IMR-90 (cell line): ENCODE data around the gene ZFP36L1. TPM values are rescaled to one million over a fixed set of nuclear protein-coding genes. Genes with fewer than 3 reads are reported as not detected.

Source experiments
- ATAC-seq: fragments of 200-7000 bp; cut with Tn5 transposase; 2 replicates; pipeline ENCODE4 v1.9.1; 2020; ENCODE audit warnings: low read depth, mild to moderate bottlenecking, moderate library complexity
- BruUV-seq: library from RNA; stranded (reverse); fragments of 400-500 nt; replicated peaks from 2 replicates; lab custom pipeline; 2021; lab: Mats Ljungman, UMichigan
- CTCF ChIA-PET: fragments of 300-600 bp; formaldehyde crosslinking; extraction: SDS; loops from one replicate; lab custom pipeline; 2021; ENCODE audit warnings: antibody characterized with exemption; lab: Yijun Ruan, JAX
- POLR2A ChIA-PET: fragments of 300-600 bp; sonication (Branson Sonifier 250); formaldehyde crosslinking; loops from one replicate; lab custom pipeline; 2022; ENCODE audit warnings: antibody characterized with exemption; ENCODE audit not compliant: unreplicated experiment; lab: Charles Lee
- DNase-seq: peaks from one replicate; pipeline ENCODE4 v3.0.0; 2013
- H2AFZ ChIP-seq: replicated peaks from 2 replicates; pipeline ENCODE3; 2013; ENCODE audit warnings: low read length, mild to moderate bottlenecking; ENCODE audit not compliant: poor library complexity
- H2AK5ac ChIP-seq: 2 replicates; pipeline ENCODE4 v1.6.1; 2013; ENCODE audit warnings: low read depth, low read length, inconsistent platforms
- H2AK9ac ChIP-seq: replicated peaks from 2 replicates; pipeline ENCODE3; 2013; ENCODE audit warnings: mild to moderate bottlenecking, low read depth, low read length, moderate library complexity; ENCODE audit not compliant: poor library complexity
- H2BK120ac ChIP-seq: 2 replicates; pipeline ENCODE4 v1.6.1; 2013; ENCODE audit warnings: low read depth, low read length, inconsistent platforms
- H2BK15ac ChIP-seq: 3 replicates; pipeline ENCODE4 v1.6.1; 2013; ENCODE audit warnings: low read depth, low read length, inconsistent platforms
- H2BK20ac ChIP-seq: 2 replicates; pipeline ENCODE4 v1.6.1; 2013; ENCODE audit warnings: low read depth, mild to moderate bottlenecking, inconsistent platforms, low read length, moderate library complexity
- H2BK5ac ChIP-seq: 2 replicates; pipeline ENCODE4 v1.6.1; 2013; ENCODE audit warnings: mild to moderate bottlenecking, low read depth, low read length, inconsistent platforms; ENCODE audit not compliant: poor library complexity, severe bottlenecking
- H3K14ac ChIP-seq: replicated peaks from 2 replicates; pipeline ENCODE4 v1.6.1; 2013; ENCODE audit warnings: low read depth, low read length, inconsistent platforms
- H3K18ac ChIP-seq: 2 replicates; pipeline ENCODE4 v1.6.1; 2013; ENCODE audit warnings: low read depth, low read length, control low read depth
- H3K23ac ChIP-seq: 2 replicates; pipeline ENCODE4 v1.6.1; 2013; ENCODE audit warnings: low read depth, low read length, inconsistent platforms
- H3K27ac ChIP-seq: 2 replicates; pipeline ENCODE4 v1.5.1; 2013; ENCODE audit warnings: mild to moderate bottlenecking, control low read depth, low read length; ENCODE audit not compliant: insufficient read depth
- H3K27me3 ChIP-seq: 2 replicates; pipeline ENCODE4 v1.6.1; 2013; ENCODE audit warnings: low read length; ENCODE audit not compliant: control insufficient read depth, insufficient read depth
- H3K36me3 ChIP-seq: 2 replicates; pipeline ENCODE4 v1.6.1; 2013; ENCODE audit warnings: low read length, mixed read lengths; ENCODE audit not compliant: control insufficient read depth, insufficient read depth
- H3K4ac ChIP-seq: 2 replicates; pipeline ENCODE4 v1.6.1; 2013; ENCODE audit warnings: low read depth, low read length, inconsistent platforms
- H3K4me1 ChIP-seq: 2 replicates; pipeline ENCODE4 v1.6.1; 2013; ENCODE audit warnings: low read length, mixed read lengths; ENCODE audit not compliant: control insufficient read depth, insufficient read depth
- H3K4me2 ChIP-seq: 2 replicates; pipeline ENCODE4 v1.6.1; 2013; ENCODE audit warnings: low read depth, mild to moderate bottlenecking, control low read depth, low read length, moderate library complexity
- H3K4me3 ChIP-seq: 2 replicates; pipeline ENCODE4 v1.5.1; 2013; ENCODE audit warnings: low read depth, mild to moderate bottlenecking, control low read depth, low read length, moderate library complexity; ENCODE audit not compliant: insufficient read depth
- H3K56ac ChIP-seq: 2 replicates; pipeline ENCODE4 v1.6.1; 2013; ENCODE audit warnings: low read length, inconsistent platforms; ENCODE audit not compliant: insufficient read depth; ENCODE audit errors: extremely low read depth
- H3K79me1 ChIP-seq, 2 experiments: 2 replicates each; pipeline ENCODE4 v1.6.1; 2013; ENCODE audit warnings: low read length in 2 of 2, inconsistent platforms in 1 of 2, low read depth in 1 of 2
- H3K9ac ChIP-seq: 2 replicates; pipeline ENCODE4 v1.6.1; 2013; ENCODE audit warnings: low read depth, low read length, control low read depth
- H3K9me1 ChIP-seq: 2 replicates; pipeline ENCODE4 v1.6.1; 2013; ENCODE audit warnings: low read length, inconsistent platforms; ENCODE audit not compliant: insufficient read depth
- H3K9me3 ChIP-seq: 2 replicates; pipeline ENCODE4 v1.6.1; 2013; ENCODE audit warnings: low read length; ENCODE audit not compliant: control insufficient read depth, insufficient read depth
- H4K20me1 ChIP-seq: 2 replicates; pipeline ENCODE4 v1.6.1; 2013; ENCODE audit warnings: low read length, inconsistent platforms; ENCODE audit not compliant: insufficient read depth
- H4K5ac ChIP-seq: 2 replicates; pipeline ENCODE4 v1.6.1; 2013; ENCODE audit warnings: mild to moderate bottlenecking, low read depth, low read length, control low read depth
- H4K8ac ChIP-seq, 2 experiments: 2 replicates each; pipeline ENCODE4 v1.6.1; 2013; ENCODE audit warnings: low read depth in 2 of 2, low read length in 2 of 2, control low read depth in 1 of 2, inconsistent platforms in 1 of 2
- H4K91ac ChIP-seq: 2 replicates; pipeline ENCODE4 v1.6.1; 2013; ENCODE audit warnings: low read depth, low read length, inconsistent platforms; ENCODE audit not compliant: insufficient read depth
- ELK1 ChIP-seq: fragments of 150-350 bp; IDR thresholded peaks from 2 replicates; pipeline ENCODE4 v1.6.1; 2016; ENCODE audit warnings: low read depth, mild to moderate bottlenecking, low read length, moderate library complexity, borderline replicate concordance
- FOS ChIP-seq: fragments of 150-350 bp; IDR thresholded peaks from 2 replicates; pipeline ENCODE4 v1.6.1; 2016; ENCODE audit warnings: low read depth, low read length
- MAFK ChIP-seq: IDR thresholded peaks from 2 replicates; pipeline ENCODE4 v1.6.1; 2012; ENCODE audit warnings: low read depth, low read length, improper control_type of control experiment
- MAZ ChIP-seq: IDR thresholded peaks from 2 replicates; pipeline ENCODE4 v1.6.1; 2012; ENCODE audit warnings: low read depth, mild to moderate bottlenecking, low read length, improper control_type of control experiment, moderate library complexity, borderline replicate concordance
- MXI1 ChIP-seq: IDR thresholded peaks from 2 replicates; pipeline ENCODE4 v1.6.1; 2012; ENCODE audit warnings: low read depth, mild to moderate bottlenecking, low read length, moderate library complexity, borderline replicate concordance
- RFX5 ChIP-seq: IDR thresholded peaks from 2 replicates; pipeline ENCODE4 v1.8.0; 2012; ENCODE audit warnings: low read depth, mild to moderate bottlenecking, low read length, moderate library complexity
- WGBS, 2 experiments: methylation state at CpG; one replicate each; pipeline versions ENCODE4 v1.1.5 to v1.1.7; 2013; ENCODE audit warnings: missing lambda C conversion rate in 2 of 2; ENCODE audit not compliant: insufficient read length in 1 of 2; ENCODE audit errors: extremely low coverage in 2 of 2; 5-methylcytosine and 5-hydroxymethylcytosine counted together
- dilution Hi-C: fragments of 300-500 bp; cut with HindIII; formaldehyde crosslinking; loops from one replicate; pipeline ENCODE4 v1.14.3; 2018; ENCODE audit warnings: low sequenced_read_pairs; ENCODE audit not compliant: unreplicated experiment
- in situ Hi-C: fragments of 300-500 bp; cut with MboI; formaldehyde crosslinking; loops from 3 replicates; pipeline ENCODE4 v1.14.3; 2019; ENCODE audit warnings: low sequenced_read_pairs, inconsistent platforms, mixed read lengths
- intact Hi-C: fragments of 100-400 bp; cut with micrococcal nuclease; formaldehyde crosslinking; loops from 2 replicates; pipeline ENCODE4 v1.10.0; 2022
- polyA plus RNA-seq, 3 experiments: library from polyadenylated mRNA; depleted of rRNA; stranded (reverse); fragments of >200 nt; gene quantifications; 2 replicates each; pipeline ENCODE4 v1.2.3, GENCODE V29; 2012; ENCODE audit warnings: low replicate concordance in 1 of 3
- total RNA-seq: library from RNA; depleted of rRNA; stranded (reverse); fragments of >200 nt; gene quantifications from 2 replicates; pipeline ENCODE4 v1.2.3, GENCODE V29; 2012
- TF ChIP-seq, protein P1 (sequence below): fragments of 150-350 bp; IDR thresholded peaks from 2 replicates; pipeline ENCODE4 v1.6.1; 2017; ENCODE audit warnings: mild to moderate bottlenecking, antibody characterized with exemption, low read length, low read depth

Gene ZFP36L1
- total and polyA plus RNA-seq, 2 of the 4 experiments (the other 2 are of a cell fraction), result 6.5 to 140 TPM

DNA sequence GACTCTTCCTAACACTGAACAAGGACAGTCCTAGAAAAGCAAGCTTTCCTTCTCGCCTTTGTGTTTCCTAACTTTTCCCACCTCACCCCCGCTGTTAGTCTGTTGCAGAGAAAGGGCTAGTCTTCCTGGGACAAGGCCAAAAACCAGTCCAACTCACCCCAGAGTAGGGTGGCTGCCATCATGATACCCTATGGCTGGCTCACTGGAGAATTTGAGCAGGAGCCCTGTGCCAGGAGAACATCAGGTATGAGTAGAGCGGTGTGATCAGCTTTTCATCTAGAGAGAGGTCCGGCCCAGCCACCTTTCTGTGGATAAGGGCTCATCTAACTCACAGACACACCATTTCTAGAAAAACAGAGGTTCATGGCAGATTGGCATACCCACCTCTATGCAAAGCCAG, 16.7 kb upstream of the ZFP36L1 start:
- H3K27me3 ChIP-seq, result no peaks in the 10 kb centered on the region
- no peak for TF ChIP-seq MAZ
- TF ChIP-seq ELK1, result no peak
- TF ChIP-seq MAFK, result no peak
- no peak for TF ChIP-seq RFX5
- no peak for TF ChIP-seq FOS
- TF ChIP-seq, protein P1, sequence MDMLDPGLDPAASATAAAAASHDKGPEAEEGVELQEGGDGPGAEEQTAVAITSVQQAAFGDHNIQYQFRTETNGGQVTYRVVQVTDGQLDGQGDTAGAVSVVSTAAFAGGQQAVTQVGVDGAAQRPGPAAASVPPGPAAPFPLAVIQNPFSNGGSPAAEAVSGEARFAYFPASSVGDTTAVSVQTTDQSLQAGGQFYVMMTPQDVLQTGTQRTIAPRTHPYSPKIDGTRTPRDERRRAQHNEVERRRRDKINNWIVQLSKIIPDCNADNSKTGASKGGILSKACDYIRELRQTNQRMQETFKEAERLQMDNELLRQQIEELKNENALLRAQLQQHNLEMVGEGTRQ, result no peak
- TF ChIP-seq MXI1, result no peak
- peak overlapping the region; percentile 62 for H3K23ac ChIP-seq
- H3K27ac ChIP-seq, result peak overlapping the region; percentile 10; the same call in 1 of the 2 replicates
- BruUV-seq, result no TSS peak
- H2BK20ac ChIP-seq, result peak overlapping the region; percentile 82; the same call in 1 of the 2 replicates
- peak overlapping the region; percentile 27 for H2AK5ac ChIP-seq
- no peak overlapping the region for H2AK9ac ChIP-seq
- no peak overlapping the region for H3K56ac ChIP-seq
- peak overlapping the region in 1 of 2 experiments; percentile 49; a peak in 1 of 4 replicates for H4K8ac ChIP-seq
- WGBS, 2 experiments, result 100% methylated on average over 1 of the region's 4 CpGs; no CpG with 5 or more reads in 1 of the 2 experiments
- peak overlapping the region; percentile 71 for H3K4ac ChIP-seq
- ATAC-seq (no peak), DNase-seq (no peak)
- no peaks in the 10 kb centered on the region for H4K20me1 ChIP-seq
- peaks cover 2 to 39% of the 10 kb centered on the region in 2 experiments; a peak in 3 of 4 replicates for H3K79me1 ChIP-seq
- peak overlapping the region; percentile 16 for H3K18ac ChIP-seq
- H3K4me1 ChIP-seq, result peaks cover 30% of the 10 kb centered on the region
- peak overlapping the region; percentile 39 for H4K91ac ChIP-seq
- peak overlapping the region; percentile 24; the same call in 1 of the 2 replicates for H4K5ac ChIP-seq
- dilution Hi-C loops, result no loop called here
- peak overlapping the region; percentile 86 for H2BK120ac ChIP-seq
- ChIA-PET CTCF (interaction anchor here (0.6 to 1.7 kb wide), 3 partner anchors 16 to 1374 kb away, joined by 3 read pairs; partner anchors contain the start of gene ZFP36L1), POLR2A (interaction anchor here (1.1 kb wide), 1 partner anchor 16 kb away, joined by 4 read pairs; the partner anchor contains the start of gene ZFP36L1)
- H3K9me1 ChIP-seq, result peaks cover 18% of the 10 kb centered on the region
- no peak overlapping the region for H2BK5ac ChIP-seq
- no peak overlapping the region for H2AFZ ChIP-seq
- no peaks in the 10 kb centered on the region for H3K36me3 ChIP-seq
- H3K4me2 ChIP-seq, result no peak overlapping the region
- intact Hi-C loops, result no loop called here
- no peak overlapping the region for H3K4me3 ChIP-seq
- no peak overlapping the region for H3K9ac ChIP-seq
- H3K14ac ChIP-seq, result peak overlapping the region; percentile 55
- H2BK15ac ChIP-seq, result peak overlapping the region; percentile 90; the same call in 2 of the 3 replicates
- 0 out of 2 replicates have a peak, but pooled peaks cover under 1% of the 10 kb centered on the region for H3K9me3 ChIP-seq
- in situ Hi-C loops, result no loop called here
